Dendritic cell treated with granulocyte-macrophage colony-stimulating factor and Interleukin-4, amounts not matched to agents 40 ng/mL and 50 ng/mL, for 4 days (primary cell): Measurements from ENCODE around the gene ARHGAP24.
"Not testable (repeated sequence)": the region's sequence is repeated elsewhere in the genome, so short reads cannot be mapped to it uniquely, and the experiment has no call there.

Experiments
- H3K27ac Mint-ChIP-seq: one replicate; pipeline ENCODE4 v1.8.0; 2022; ENCODE audit warnings: mild to moderate bottlenecking, mixed read lengths
- H3K27me3 Mint-ChIP-seq: one replicate; pipeline ENCODE4 v1.8.0; 2022; ENCODE audit warnings: mild to moderate bottlenecking, mixed read lengths
- H3K36me3 Mint-ChIP-seq: one replicate; pipeline ENCODE4 v1.8.0; 2022; ENCODE audit warnings: low read depth, mixed read lengths
- H3K4me1 Mint-ChIP-seq: one replicate; pipeline ENCODE4 v1.8.0; 2022; ENCODE audit warnings: low read depth, mixed read lengths
- H3K4me3 Mint-ChIP-seq: one replicate; pipeline ENCODE4 v1.8.0; 2022; ENCODE audit warnings: mild to moderate bottlenecking, moderate library complexity, mixed read lengths
- H3K9me3 Mint-ChIP-seq: one replicate; pipeline ENCODE4 v1.8.0; 2022; ENCODE audit warnings: mixed read lengths
- intact Hi-C: fragments of 100-400 bp; cut with micrococcal nuclease; formaldehyde crosslinking; loops from one replicate; pipeline ENCODE4 v1.15.0; 2022

ARHGAP24 gene

GRCh38 chr4:85803856-85804255 lies 328.9 kb downstream of the ARHGAP24 start:
- no peaks in the 10 kb centered on the region for H3K27me3 Mint-ChIP-seq
- H3K4me3 Mint-ChIP-seq = no peak overlapping the region
- no peaks in the 10 kb centered on the region for H3K36me3 Mint-ChIP-seq
- peaks cover 6% of the 10 kb centered on the region for H3K4me1 Mint-ChIP-seq
- intact Hi-C loops = no loop called here
- no peak overlapping the region for H3K27ac Mint-ChIP-seq
- no peaks in the 10 kb centered on the region for H3K9me3 Mint-ChIP-seq

GRCh38 chr4:85805891-85806290 lies 330.9 kb downstream of the ARHGAP24 start:
- no peaks in the 10 kb centered on the region for H3K27me3 Mint-ChIP-seq
- no peaks in the 10 kb centered on the region for H3K4me1 Mint-ChIP-seq
- intact Hi-C loops = no loop called here
- no peaks in the 10 kb centered on the region for H3K9me3 Mint-ChIP-seq
- no peak overlapping the region for H3K27ac Mint-ChIP-seq
- H3K36me3 Mint-ChIP-seq = no peaks in the 10 kb centered on the region
- H3K4me3 Mint-ChIP-seq = no peak overlapping the region

- intact Hi-C loops = no loop called here
- H3K4me1 Mint-ChIP-seq = no peaks in the 10 kb centered on the region
- H3K27me3 Mint-ChIP-seq = no peaks in the 10 kb centered on the region
- no peak overlapping the region for H3K4me3 Mint-ChIP-seq
- no peaks in the 10 kb centered on the region for H3K9me3 Mint-ChIP-seq
- H3K27ac Mint-ChIP-seq = no peak overlapping the region
- no peaks in the 10 kb centered on the region for H3K36me3 Mint-ChIP-seq
Observed at GRCh38 chr4:85806334-85806733, 331.4 kb downstream of the ARHGAP24 start.

GRCh38 chr4:85807247-85807950 lies 332.4 kb downstream of the ARHGAP24 start:
- Mint-ChIP-seq H3K9me3 (no peaks in the 10 kb centered on the region), H3K36me3 (no peaks in the 10 kb centered on the region), H3K27ac (no peak overlapping the region), H3K4me3 (no peak overlapping the region), H3K27me3 (no peaks in the 10 kb centered on the region), H3K4me1 (no peaks in the 10 kb centered on the region)
- intact Hi-C loops = no loop called here

GRCh38 chr4:85808104-85808503 lies 333.2 kb downstream of the ARHGAP24 start:
- intact Hi-C loops = no loop called here
- no peak overlapping the region for H3K4me3 Mint-ChIP-seq
- H3K4me1 Mint-ChIP-seq = no peaks in the 10 kb centered on the region
- H3K36me3 Mint-ChIP-seq = no peaks in the 10 kb centered on the region
- H3K9me3 Mint-ChIP-seq = no peaks in the 10 kb centered on the region
- H3K27ac Mint-ChIP-seq = no peak overlapping the region
- no peaks in the 10 kb centered on the region for H3K27me3 Mint-ChIP-seq

- H3K9me3 Mint-ChIP-seq = no peaks in the 10 kb centered on the region
- no peaks in the 10 kb centered on the region for H3K36me3 Mint-ChIP-seq
- H3K4me1 Mint-ChIP-seq = no peaks in the 10 kb centered on the region
- no peak overlapping the region for H3K4me3 Mint-ChIP-seq
- H3K27ac Mint-ChIP-seq = no peak overlapping the region
- intact Hi-C loops = no loop called here
- H3K27me3 Mint-ChIP-seq = no peaks in the 10 kb centered on the region
Observed at GRCh38 chr4:85808864-85809263, 333.9 kb downstream of the ARHGAP24 start.

GRCh38 chr4:85812776-85813175 lies 337.8 kb downstream of the ARHGAP24 start:
- Mint-ChIP-seq H3K4me1 (no peaks in the 10 kb centered on the region), H3K9me3 (no peaks in the 10 kb centered on the region), H3K36me3 (no peaks in the 10 kb centered on the region), H3K4me3 (no peak overlapping the region), H3K27me3 (no peaks in the 10 kb centered on the region), H3K27ac (no peak overlapping the region)
- intact Hi-C loops = no loop called here

GRCh38 chr4:85815796-85816459 lies 341.0 kb downstream of the ARHGAP24 start:
- Mint-ChIP-seq H3K9me3 (peaks cover 6% of the 10 kb centered on the region), H3K27me3 (no peaks in the 10 kb centered on the region), H3K4me1 (peaks cover 9% of the 10 kb centered on the region), H3K36me3 (no peaks in the 10 kb centered on the region), H3K4me3 (no peak overlapping the region), H3K27ac (no peak overlapping the region)
- intact Hi-C loops = no loop called here

GRCh38 chr4:85818700-85819099 lies 343.8 kb downstream of the ARHGAP24 start:
- H3K27me3 Mint-ChIP-seq = no peaks in the 10 kb centered on the region
- peaks cover 6% of the 10 kb centered on the region for H3K9me3 Mint-ChIP-seq
- no peak overlapping the region for H3K27ac Mint-ChIP-seq
- H3K4me3 Mint-ChIP-seq = no peak overlapping the region
- H3K36me3 Mint-ChIP-seq = no peaks in the 10 kb centered on the region
- H3K4me1 Mint-ChIP-seq = peaks cover 9% of the 10 kb centered on the region
- intact Hi-C loops = no loop called here

- intact Hi-C loops, H3K4me3 Mint-ChIP-seq, H3K27me3 Mint-ChIP-seq, H3K4me1 Mint-ChIP-seq, H3K36me3 Mint-ChIP-seq, H3K27ac Mint-ChIP-seq, H3K9me3 Mint-ChIP-seq: not testable (repeated sequence)
Observed at GRCh38 chr4:85820101-85820500, 345.2 kb downstream of the ARHGAP24 start.

GRCh38 chr4:85821688-85822455 lies 346.9 kb downstream of the ARHGAP24 start:
- H3K4me3 Mint-ChIP-seq = no peak overlapping the region
- H3K4me1 Mint-ChIP-seq = peaks cover 17% of the 10 kb centered on the region
- H3K27ac Mint-ChIP-seq = no peak overlapping the region
- no peaks in the 10 kb centered on the region for H3K36me3 Mint-ChIP-seq
- H3K27me3 Mint-ChIP-seq = peaks cover 1% of the 10 kb centered on the region
- intact Hi-C loops = no loop called here
- H3K9me3 Mint-ChIP-seq = peaks cover 6% of the 10 kb centered on the region

GRCh38 chr4:85823295-85823694 lies 348.3 kb downstream of the ARHGAP24 start:
- Mint-ChIP-seq H3K4me1 (peaks cover 16% of the 10 kb centered on the region), H3K27me3 (peaks cover 1% of the 10 kb centered on the region), H3K4me3 (no peak overlapping the region), H3K9me3 (peaks cover 6% of the 10 kb centered on the region), H3K27ac (no peak overlapping the region), H3K36me3 (no peaks in the 10 kb centered on the region)
- intact Hi-C loops = no loop called here

GRCh38 chr4:85824166-85824945 lies 349.4 kb downstream of the ARHGAP24 start:
- Mint-ChIP-seq H3K27me3 (peaks cover 1% of the 10 kb centered on the region), H3K4me1 (peaks cover 8% of the 10 kb centered on the region), H3K27ac (no peak overlapping the region), H3K4me3 (no peak overlapping the region), H3K36me3 (no peaks in the 10 kb centered on the region), H3K9me3 (peaks cover 6% of the 10 kb centered on the region)
- intact Hi-C loops = no loop called here
